GM19438 (cell line): ENCODE results near the gene PRDM11.

Source experiments
- ATAC-seq: cut with Tn5 transposase; IDR thresholded peaks from one replicate; pipeline ENCODE4 v1.9.1; 2021; ENCODE audit warnings: low read depth; ENCODE audit not compliant: unreplicated experiment

PRDM11 gene

DNA sequence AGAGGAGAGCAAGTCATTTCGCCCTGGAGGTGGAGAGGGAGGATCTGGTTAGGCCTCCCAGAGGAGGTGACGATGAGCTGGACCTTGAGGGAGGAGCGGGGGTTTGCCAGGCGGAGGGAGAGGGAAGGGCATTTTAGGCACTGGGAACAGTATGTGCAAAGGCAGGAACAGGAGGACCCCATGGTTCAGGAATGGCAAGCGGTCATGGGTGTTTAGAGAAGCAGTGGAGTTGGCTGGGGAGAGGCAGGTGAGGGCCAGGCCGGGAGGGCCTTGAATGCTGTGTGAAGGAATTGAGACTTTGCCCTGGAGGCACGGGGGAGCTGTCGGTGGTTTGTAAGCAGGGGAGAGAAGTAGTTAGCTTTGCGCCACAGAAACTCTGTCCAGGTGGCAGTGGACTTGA lies 10.3 kb downstream of the PRDM11 start:
- ATAC-seq: no peak

DNA sequence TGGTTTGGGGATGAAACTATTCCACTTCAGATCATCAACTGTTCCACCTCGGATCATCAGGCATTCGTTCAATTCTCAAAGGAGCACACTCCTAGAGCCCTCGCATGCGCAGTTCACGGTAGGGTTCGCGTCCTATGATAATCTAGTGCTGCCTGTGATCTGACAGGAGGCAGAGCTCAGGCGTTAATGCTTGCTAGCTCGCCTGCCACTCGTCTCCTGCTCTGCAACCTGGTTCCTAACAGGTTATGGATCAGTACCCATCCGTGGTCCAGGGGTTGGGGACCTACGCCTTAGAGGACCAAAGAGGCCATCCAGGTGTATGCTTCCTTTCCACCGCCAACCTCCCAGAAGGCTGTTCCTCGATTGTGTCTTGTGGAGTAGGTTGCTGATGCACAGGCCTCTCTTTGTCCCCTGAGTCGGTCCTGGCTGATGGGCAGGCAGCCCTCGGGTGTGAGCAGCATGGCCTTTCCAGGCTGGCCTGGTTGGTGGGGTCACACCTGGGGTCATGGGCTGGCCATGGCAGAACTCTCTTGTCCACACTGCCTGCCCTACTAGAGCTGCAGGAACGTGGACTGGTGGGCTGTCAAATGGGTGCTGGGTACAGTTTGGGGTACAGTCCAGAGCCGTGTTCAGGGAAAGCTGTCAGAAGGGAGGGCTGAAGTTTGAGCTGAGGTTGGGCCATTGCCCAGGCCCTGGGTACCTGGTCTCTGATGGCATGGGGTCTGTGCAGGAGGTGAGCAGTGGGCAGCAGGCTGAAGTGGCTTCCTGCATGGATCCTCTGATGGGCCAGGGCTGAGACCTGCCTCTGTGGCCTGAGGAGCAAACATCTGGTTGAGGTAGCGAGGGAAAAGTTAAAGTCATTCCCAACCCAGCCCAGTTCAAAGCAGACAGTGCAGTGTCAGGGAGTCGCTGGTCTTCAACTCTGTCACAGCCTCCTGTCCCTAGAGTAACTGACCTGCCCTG lies 11.1 kb downstream of the PRDM11 start:
- ATAC-seq: no peak

- no peak for ATAC-seq
These were observed 11.8 kb downstream of the PRDM11 start for GRCh38 chr11:45158210-45158731.

DNA sequence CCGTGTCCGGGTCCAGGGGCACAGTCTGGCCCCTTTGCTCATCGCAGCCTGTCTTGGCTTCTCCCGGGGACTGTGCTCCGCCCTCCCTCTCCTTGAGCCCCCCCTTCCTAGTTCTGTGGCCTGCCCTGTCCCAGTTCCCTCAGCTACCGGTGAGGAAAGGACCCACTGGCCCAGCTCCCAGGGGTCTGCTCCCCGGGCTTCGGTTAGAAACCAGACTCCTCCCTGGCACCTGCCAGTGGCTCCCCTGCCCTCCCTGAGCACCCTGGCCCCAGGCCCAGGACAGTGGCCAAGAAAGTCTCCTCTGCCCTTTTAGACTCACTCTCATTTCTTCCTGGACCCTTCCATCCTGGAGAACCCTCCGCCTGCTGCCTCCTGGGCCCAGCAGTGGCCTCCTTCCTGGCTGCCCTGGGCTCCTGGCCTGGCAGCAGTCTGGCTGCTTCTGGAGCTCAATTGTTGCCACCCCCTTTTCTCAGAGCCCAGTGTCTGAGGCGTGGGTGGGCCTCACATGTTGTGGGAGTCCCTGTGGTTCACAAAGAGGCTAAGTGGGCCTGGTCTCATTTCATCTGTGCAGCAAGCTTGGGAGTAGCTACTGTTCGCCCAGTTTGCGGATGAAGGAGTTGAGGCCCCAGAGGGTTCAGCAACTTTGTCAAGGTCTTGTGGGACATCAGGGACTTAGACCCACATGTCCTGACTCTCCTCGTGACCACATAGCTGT lies 12.6 kb downstream of the PRDM11 start:
- no peak for ATAC-seq

GRCh38 chr11:45159781-45160365 lies 13.4 kb downstream of the PRDM11 start:
- no peak for ATAC-seq

- no peak for ATAC-seq
These were observed 15.0 kb downstream of the PRDM11 start for GRCh38 chr11:45161252-45162063.

DNA sequence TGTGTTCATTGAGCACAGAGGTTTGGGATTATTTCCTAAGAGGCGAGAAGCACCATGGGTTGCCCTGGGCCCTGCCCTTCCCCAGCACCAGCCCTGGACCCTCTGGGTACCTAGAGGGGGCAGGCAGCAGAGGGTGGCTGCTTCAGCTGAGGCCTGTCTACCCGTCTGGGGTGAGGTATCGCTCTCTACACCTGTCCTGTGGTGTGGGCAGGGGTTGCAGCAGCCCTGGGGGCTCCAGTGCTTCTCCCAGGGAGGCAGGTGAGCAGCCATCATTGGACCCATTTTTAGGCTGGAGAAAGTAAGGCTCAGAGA lies 15.6 kb downstream of the PRDM11 start:
- ATAC-seq: no peak

GRCh38 chr11:45162916-45163879 lies 16.8 kb downstream of the PRDM11 start:
- no peak for ATAC-seq

DNA sequence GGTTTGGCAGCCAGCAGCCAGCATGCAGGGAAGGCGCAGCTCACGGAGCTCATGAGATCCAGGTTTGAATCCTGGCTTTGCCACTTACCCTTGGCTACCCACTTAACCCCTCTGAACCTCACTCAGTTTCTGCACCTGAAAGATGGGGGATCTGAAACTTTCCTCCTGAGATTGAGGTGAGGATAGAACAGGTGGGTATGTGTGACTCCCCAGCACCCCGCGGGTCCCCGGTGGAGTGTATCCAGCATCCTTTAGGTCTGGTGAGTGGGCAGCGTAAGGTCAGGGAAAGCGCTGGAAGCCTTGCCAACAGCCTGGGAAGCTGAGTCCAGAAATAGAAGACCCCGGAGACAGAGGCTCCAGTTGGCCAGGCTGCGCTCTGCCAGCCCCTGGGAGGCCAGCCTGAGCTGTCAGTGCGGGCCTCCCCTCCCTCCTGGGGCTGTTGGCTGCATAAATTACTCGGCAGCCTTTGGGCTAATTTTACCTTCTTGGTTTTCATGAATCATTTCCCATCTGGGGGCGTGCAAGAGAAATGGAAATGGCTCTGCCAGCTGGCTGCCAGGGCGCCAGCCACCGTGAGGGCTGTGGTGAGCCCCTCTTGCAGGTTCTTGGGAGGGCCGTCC lies 17.6 kb downstream of the PRDM11 start:
- ATAC-seq: no peak

DNA sequence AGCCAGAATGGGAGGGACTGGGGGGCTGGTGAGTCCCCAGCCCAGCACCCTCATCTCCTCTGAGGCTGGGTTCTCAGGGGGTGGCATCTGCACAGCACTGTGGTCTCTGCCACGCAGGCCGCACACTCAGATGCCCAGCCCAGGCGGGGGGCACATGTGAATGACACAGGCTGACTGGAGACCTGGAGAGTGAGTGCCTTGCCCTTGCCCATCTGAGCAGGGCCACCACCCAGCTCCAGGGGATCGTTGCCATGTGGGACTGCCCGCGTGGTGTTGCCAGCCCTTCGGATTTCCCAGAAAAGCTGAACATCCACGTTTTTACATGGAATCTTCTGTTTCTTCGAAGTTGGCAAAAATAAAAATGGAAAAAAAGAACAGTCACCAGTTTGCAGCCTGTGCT lies 18.9 kb downstream of the PRDM11 start:
- no peak for ATAC-seq

- no peak for ATAC-seq
These were observed 19.6 kb downstream of the PRDM11 start for GRCh38 chr11:45165806-45166603.

DNA sequence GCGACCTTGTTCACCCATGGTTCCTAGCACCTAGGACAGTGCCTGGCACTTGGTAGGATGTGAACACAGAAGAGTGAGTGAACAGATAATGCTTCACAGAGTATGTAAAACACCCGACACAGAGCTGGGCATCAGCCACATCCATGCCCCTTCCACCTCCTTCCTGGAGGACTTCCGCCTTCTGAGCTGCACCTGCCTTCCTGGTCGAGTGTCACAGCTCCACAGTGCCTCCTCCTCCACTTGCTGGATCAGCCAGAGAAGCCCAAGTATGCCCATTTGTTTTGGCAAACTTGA lies 20.1 kb downstream of the PRDM11 start:
- ATAC-seq: no peak

- ATAC-seq: no peak
These were observed 20.8 kb downstream of the PRDM11 start for GRCh38 chr11:45167283-45167682.

DNA sequence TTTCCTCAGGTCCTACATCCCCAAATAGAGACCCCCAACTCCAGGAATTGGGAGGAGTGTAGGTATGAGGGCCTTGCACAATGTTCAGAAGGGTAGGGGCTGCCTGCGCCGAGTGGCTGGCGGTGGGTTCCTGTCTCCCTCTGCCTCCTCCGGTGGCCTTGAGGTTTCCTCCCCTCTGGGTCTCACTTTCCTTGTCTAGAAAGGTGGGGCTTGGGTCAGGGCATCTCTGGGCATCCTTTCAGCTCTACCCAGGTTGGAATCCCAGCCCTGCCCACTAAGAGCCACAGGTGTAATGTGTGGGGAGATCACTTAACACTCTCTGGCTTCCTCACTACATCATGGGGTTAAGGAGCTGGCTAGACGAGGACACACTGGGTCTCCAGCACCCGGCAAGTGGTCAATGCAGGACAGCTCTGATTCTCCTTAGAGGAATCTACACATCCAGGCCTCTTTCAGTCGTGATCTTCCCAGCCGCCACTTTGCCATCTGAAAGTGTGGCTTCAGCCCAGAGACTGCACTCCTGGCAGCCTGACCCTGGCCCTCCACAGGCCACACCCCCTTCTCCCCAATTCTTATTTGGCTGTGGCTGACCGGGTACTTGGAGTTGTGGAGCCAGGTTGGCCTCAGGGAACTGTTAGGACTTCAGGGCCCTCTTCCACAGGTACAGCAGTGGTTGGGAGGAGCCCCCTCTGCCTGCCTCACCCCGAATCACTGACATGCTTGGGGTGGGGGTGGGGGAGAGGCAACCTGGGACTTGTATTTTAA lies 22.1 kb downstream of the PRDM11 start:
- no peak for ATAC-seq

DNA sequence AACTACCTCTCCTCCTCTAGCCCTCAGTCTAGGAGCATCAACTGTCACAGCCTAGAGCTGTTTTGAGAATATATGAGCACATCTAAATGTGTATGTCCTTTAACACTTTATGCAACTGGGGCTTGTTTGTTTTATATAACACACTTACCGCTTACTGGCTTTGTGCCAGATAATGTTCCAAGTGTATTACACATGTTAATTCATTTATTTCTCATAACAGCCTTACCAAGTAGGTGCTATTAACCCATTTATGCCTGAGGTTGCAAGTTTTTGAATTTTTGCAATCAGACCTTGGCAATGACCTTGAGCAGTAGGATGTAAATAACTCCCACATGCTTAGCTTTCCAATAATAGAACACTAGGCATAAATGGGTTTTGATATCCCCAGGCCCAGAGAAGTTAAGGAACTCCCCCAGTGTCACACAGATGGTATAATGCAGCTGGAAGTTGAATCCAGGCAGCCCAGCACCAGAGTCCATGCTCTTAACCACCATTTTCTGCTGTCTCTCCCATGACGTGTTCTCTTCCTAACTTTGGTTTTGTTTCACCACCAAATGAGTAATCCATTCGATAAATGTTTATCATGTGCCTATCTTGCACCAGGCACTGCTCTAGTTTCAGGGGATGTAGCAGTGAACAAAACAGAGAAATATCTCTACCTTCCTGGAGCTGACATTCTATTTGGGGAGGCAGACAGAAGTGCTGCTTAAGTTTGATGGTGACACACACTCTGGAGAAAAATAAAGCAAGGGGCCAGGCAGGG lies 23.1 kb downstream of the PRDM11 start:
- no peak for ATAC-seq

- no peak for ATAC-seq
These were observed 24.0 kb downstream of the PRDM11 start for GRCh38 chr11:45170484-45170883.

GRCh38 chr11:45171550-45171949 lies 25.1 kb downstream of the PRDM11 start:
- ATAC-seq: no peak
